HTERT RPE-1 (cell line): ENCODE measurements around the gene TGFBR2.
"Not testable (repeated sequence)": the region's sequence is repeated elsewhere in the genome, so short reads cannot be mapped to it uniquely, and the experiment has no call there.

Experiments used
- in situ Hi-C: fragments of 300-500 bp; cut with MboI; formaldehyde crosslinking; loops from 4 replicates; pipeline ENCODE4 v1.14.3; 2020; ENCODE audit warnings: low sequenced_read_pairs

TGFBR2 gene

GRCh38 chr3:30617653-30618052 lies 11.3 kb downstream of the TGFBR2 start:
- in situ Hi-C loops, result no loop called here

- in situ Hi-C loops, result no loop called here
Measured at GRCh38 chr3:30618526-30618925, 12.1 kb downstream of the TGFBR2 start.

GRCh38 chr3:30619318-30619717 lies 12.9 kb downstream of the TGFBR2 start:
- in situ Hi-C loops, result no loop called here

- in situ Hi-C loops, result no loop called here
Measured at GRCh38 chr3:30620402-30621360, 14.3 kb downstream of the TGFBR2 start.

GRCh38 chr3:30621576-30621975 lies 15.2 kb downstream of the TGFBR2 start:
- in situ Hi-C loops, result no loop called here

GRCh38 chr3:30622047-30622545 lies 15.7 kb downstream of the TGFBR2 start:
- in situ Hi-C loops, result no loop called here

- in situ Hi-C loops, result no loop called here
Measured at GRCh38 chr3:30622790-30623189, 16.4 kb downstream of the TGFBR2 start.

- in situ Hi-C loops, result no loop called here
Measured at GRCh38 chr3:30623351-30623750, 16.9 kb downstream of the TGFBR2 start.

GRCh38 chr3:30624480-30624879 lies 18.1 kb downstream of the TGFBR2 start:
- in situ Hi-C loops, result not testable (repeated sequence)

GRCh38 chr3:30625541-30626438 lies 19.4 kb downstream of the TGFBR2 start:
- in situ Hi-C loops, result no loop called here

- in situ Hi-C loops, result no loop called here
Measured at GRCh38 chr3:30626443-30627180, 20.2 kb downstream of the TGFBR2 start.

GRCh38 chr3:30628205-30628900 lies 22.0 kb downstream of the TGFBR2 start:
- in situ Hi-C loops, result no loop called here

GRCh38 chr3:30628901-30629590 lies 22.6 kb downstream of the TGFBR2 start:
- in situ Hi-C loops, result no loop called here

- in situ Hi-C loops, result no loop called here
Measured at GRCh38 chr3:30629746-30630145, 23.3 kb downstream of the TGFBR2 start.

- in situ Hi-C loops, result no loop called here
Measured at GRCh38 chr3:30630238-30631030, 24.0 kb downstream of the TGFBR2 start.

- in situ Hi-C loops, result no loop called here
Measured at GRCh38 chr3:30631243-30631904, 25.0 kb downstream of the TGFBR2 start.

GRCh38 chr3:30632065-30632464 lies 25.7 kb downstream of the TGFBR2 start:
- in situ Hi-C loops, result no loop called here

GRCh38 chr3:30632521-30632920 lies 26.1 kb downstream of the TGFBR2 start:
- in situ Hi-C loops, result no loop called here
